Spleen (tissue), 11 donors: ENCODE results near the gene BATF2. TPM values are rescaled to one million over a fixed set of nuclear protein-coding genes. Genes with fewer than 3 reads are reported as not detected.

Experiments
- DNase-seq: peaks from one replicate; pipeline ENCODE4 v3.0.0-alpha.2; 2020
- H3K27ac ChIP-seq, 8 donors: fragments of 200-600 bp; sonication (generic) in 7 of 8; 1 replicate in 4 of 8; 2 replicates in 4 of 8; pipeline versions ENCODE4 v1.5.0 to v1.8.0; 2016 to 2021; ENCODE audit warnings: inconsistent platforms in 4 of 8, mild to moderate bottlenecking in 4 of 8, moderate library complexity in 1 of 8
- H3K27me3 ChIP-seq, 7 donors: fragments of 200-600 bp; sonication (generic) in 6 of 7; replicated peaks in 1 of 7; 1 replicate in 4 of 7; 2 replicates in 3 of 7; pipeline versions ENCODE4 v1.5.0 to v1.8.0; 2016 to 2021; ENCODE audit warnings: inconsistent platforms in 3 of 7, mild to moderate bottlenecking in 1 of 7
- H3K36me3 ChIP-seq, 6 donors: fragments of 200-600 bp; sonication (generic) in 5 of 6; 1 replicate in 4 of 6; 2 replicates in 2 of 6; pipeline versions ENCODE4 v1.5.0 to v1.8.0; 2016 to 2021; ENCODE audit warnings: inconsistent platforms in 2 of 6
- H3K4me1 ChIP-seq, 6 donors: fragments of 200-600 bp; sonication (generic) in 5 of 6; 1 replicate in 3 of 6; 2 replicates in 3 of 6; pipeline versions ENCODE4 v1.5.0 to v1.8.0; 2016 to 2021; ENCODE audit warnings: inconsistent platforms in 3 of 6
- H3K4me3 ChIP-seq, 8 donors: fragments of 200-600 bp; sonication (generic) in 7 of 8; 1 replicate in 4 of 8; 2 replicates in 4 of 8; pipeline versions ENCODE4 v1.5.0 to v1.8.0; 2016 to 2021; ENCODE audit warnings: inconsistent platforms in 4 of 8, mild to moderate bottlenecking in 4 of 8, moderate library complexity in 2 of 8
- H3K9me3 ChIP-seq, 8 donors: fragments of 200-600 bp; sonication (generic) in 7 of 8; 1 replicate in 4 of 8; 2 replicates in 4 of 8; pipeline versions ENCODE4 v1.5.0 to v1.8.0; 2016 to 2021; ENCODE audit warnings: inconsistent platforms in 4 of 8
- CTCF ChIP-seq, 11 experiments: fragments of 200-600 bp in 7 of 11; fragments of 450-650 bp in 4 of 11; sonication (generic) in 4 of 11; IDR thresholded peaks in 8 of 11; conservative IDR thresholded peaks in 3 of 11; 1 replicate in 7 of 11; 2 replicates in 4 of 11; pipeline versions ENCODE4 v1.4.0 to v1.8.0; 2016 to 2021; ENCODE audit warnings: antibody characterized with exemption in 11 of 11, inconsistent platforms in 4 of 11, mild to moderate bottlenecking in 1 of 11
- POLR2A ChIP-seq, 3 donors: fragments of 450-650 bp; IDR thresholded peaks; one replicate each; pipeline ENCODE4 v1.5.1; 2017; ENCODE audit warnings: antibody characterized with exemption in 3 of 3, mild to moderate bottlenecking in 1 of 3
- POLR2AphosphoS5 ChIP-seq, 3 donors: sonication (generic); formaldehyde crosslinking; IDR thresholded peaks; one replicate each; pipeline ENCODE4 v1.5.1; 2017; ENCODE audit warnings: antibody characterized with exemption in 3 of 3
- WGBS, 5 donors: extraction: QIAGEN DNeasy Blood & Tissue Kit in 3 of 5; methylation state at CpG; one replicate each; pipeline versions ENCODE4 v1.1.5 to v1.1.7; 2013 to 2018; 5-methylcytosine and 5-hydroxymethylcytosine counted together
- intact Hi-C: fragments of 100-400 bp; cut with DNase I; formaldehyde crosslinking; loops from one replicate; pipeline ENCODE4 v1.15.0; 2023; ENCODE audit warnings: low total_unique reads
- polyA plus RNA-seq, 3 donors: library from polyadenylated mRNA; stranded (reverse); fragments of 200-250 nt; gene quantifications; one replicate each; pipeline ENCODE4 v1.2.1, GENCODE V29; 2013
- total RNA-seq, 7 donors: library from RNA; depleted of rRNA in 3 of 7; stranded (reverse); fragments of >200 nt in 3 of 7; fragmentation: NEBNext Ultra II Directional in 4 of 7; extraction: Animal tissue kit (Norgen Biotek cat#: 25700) in 4 of 7; gene quantifications; one replicate each; pipeline versions ENCODE4 v1.1.0 to v1.2.1, GENCODE V29; 2016 to 2021
- donor health status: healthy with polysubstance abuse.
- donor health status: DM: no; HTN: no; CAD: no; lungs with moderate emphysema.
- donor health status: DM: no; HTN: no; CAD: no.
- donor health status: Bipolar disorder and iron deficiency.
- donor health status: healthy.
- donor health status: DM: no; HTN: no; CAD: no.
- donor health status: DM: yes; HTN: yes; CAD: no.

Gene BATF2
- total and polyA plus RNA-seq, 10 donors = 4.3 to 23.1 (median 16.0) TPM

- Histone ChIP-seq H3K4me3 (no peak overlapping the region), H3K4me1 (peaks cover 4 to 32% (median 13%) of the 10 kb centered on the region in 6 donors), H3K27ac (no peak overlapping the region), H3K27me3 (peaks cover 0 to 11% (median 0%) of the 10 kb centered on the region in 7 donors), H3K9me3 (no peaks in the 10 kb centered on the region), H3K36me3 (no peaks in the 10 kb centered on the region)
- intact Hi-C loops = no loop called here
- TF ChIP-seq CTCF (IDR thresholded peaks at IDR 0.05 in 8 of 11, conservative IDR thresholded peaks at IDR 0.05 in 3 of 11) (no peak), POLR2AphosphoS5 (IDR thresholded peaks at IDR 0.05) (no peak), POLR2A (IDR thresholded peaks at IDR 0.05) (no peak)
- 65 to 86% (median 77%) methylated on average over 2 of the region's 2 CpGs for WGBS, 5 donors
- DNase-seq = no peak
Observed at GRCh38 chr11:64976651-64977050, 20.1 kb downstream of the BATF2 start.

DNA sequence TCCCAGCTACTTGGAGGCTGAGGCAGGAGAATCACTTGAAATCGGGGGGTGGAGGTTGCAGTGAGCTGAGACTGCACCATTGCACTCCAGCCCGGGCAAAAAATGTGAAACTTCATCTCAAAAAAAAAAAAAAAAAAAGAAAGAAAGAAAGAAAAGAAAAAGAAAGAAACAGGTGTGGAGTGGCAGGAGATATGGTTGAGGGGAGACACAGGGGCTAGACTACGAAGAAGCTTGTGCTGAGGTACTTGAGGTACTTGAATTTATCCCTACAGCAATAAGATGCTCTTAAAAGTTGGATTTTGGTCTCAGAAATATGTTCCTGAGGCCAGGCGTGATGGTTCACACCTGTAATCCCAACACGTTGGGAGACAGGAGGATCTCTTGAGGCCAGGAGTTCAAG is 22.6 kb downstream of the BATF2 start:
- intact Hi-C loops = no loop called here
- TF ChIP-seq POLR2A (IDR thresholded peaks at IDR 0.05) (no peak), POLR2AphosphoS5 (IDR thresholded peaks at IDR 0.05) (no peak), CTCF (IDR thresholded peaks at IDR 0.05 in 8 of 11, conservative IDR thresholded peaks at IDR 0.05 in 3 of 11) (no peak)
- DNase-seq = no peak
- no peak overlapping the region for H3K4me3 ChIP-seq
- peak overlapping the region in 5 of 8 donors; percentile 2 to 72 (median 60) for H3K27ac ChIP-seq
- no peaks in the 10 kb centered on the region for H3K36me3 ChIP-seq
- no peaks in the 10 kb centered on the region for H3K9me3 ChIP-seq
- peaks cover 4 to 37% (median 17%) of the 10 kb centered on the region in 6 donors for H3K4me1 ChIP-seq
- 64 to 78% (median 73%) methylated on average over 5 of the region's 5 CpGs for WGBS, 5 donors
- H3K27me3 ChIP-seq = peaks cover 0 to 20% (median 0%) of the 10 kb centered on the region in 7 donors

GRCh38 chr11:64971421-64972233 is 25.1 kb downstream of the BATF2 start, which contains the start of gene MAJIN:
MAJIN (minus strand) TSS chr11:64972108; CDS start chr11:64959405, 12,703 bp downstream.
- H3K27ac ChIP-seq = peak within 1 kb of the TSS in 7 of 8 donors; percentile 49 to 82 (median 58)
- TF ChIP-seq POLR2AphosphoS5 (IDR thresholded peaks at IDR 0.05) (peak; percentile 88 to 90 (median 89)), CTCF (IDR thresholded peaks at IDR 0.05 in 8 of 11, conservative IDR thresholded peaks at IDR 0.05 in 3 of 11) (no peak), POLR2A (IDR thresholded peaks at IDR 0.05) (no peak)
- H3K36me3 ChIP-seq = no peaks in the 10 kb centered on the region
- peak within 1 kb of the TSS in 7 of 8 donors; percentile 20 to 68 (median 32) for H3K4me3 ChIP-seq
- intact Hi-C loops = no loop called here
- DNase-seq = peak; percentile 94
- peaks cover 4 to 37% (median 17%) of the 10 kb centered on the region in 6 donors for H3K4me1 ChIP-seq
- no peaks in the 10 kb centered on the region for H3K9me3 ChIP-seq
- H3K27me3 ChIP-seq = peaks cover 0 to 20% (median 0%) of the 10 kb centered on the region in 7 donors
- WGBS, 5 donors = 15 to 35% (median 19%) methylated on average over 47 to 69 of the region's 69 CpGs

GRCh38 chr11:64970731-64971151 is 26.0 kb downstream of the BATF2 start:
- peak overlapping the region in 2 of 8 donors; percentile 7 to 14 for H3K27ac ChIP-seq
- H3K4me3 ChIP-seq = peak overlapping the region in 1 of 8 donors; percentile 68
- peaks cover 4 to 37% (median 17%) of the 10 kb centered on the region in 6 donors for H3K4me1 ChIP-seq
- TF ChIP-seq POLR2AphosphoS5 (IDR thresholded peaks at IDR 0.05) (no peak), POLR2A (IDR thresholded peaks at IDR 0.05) (no peak), CTCF (IDR thresholded peaks at IDR 0.05 in 8 of 11, conservative IDR thresholded peaks at IDR 0.05 in 3 of 11) (no peak)
- no peak for DNase-seq
- no peaks in the 10 kb centered on the region for H3K36me3 ChIP-seq
- H3K9me3 ChIP-seq = no peaks in the 10 kb centered on the region
- intact Hi-C loops = no loop called here
- H3K27me3 ChIP-seq = peaks cover 0 to 20% (median 0%) of the 10 kb centered on the region in 7 donors
- WGBS, 5 donors = 69 to 83% (median 78%) methylated on average over 7 to 8 of the region's 8 CpGs
